CD4-positive, CD25-positive, alpha-beta regulatory T cell (primary cell): ENCODE results near the gene ASAP2. TPM values are rescaled to one million over a fixed set of nuclear protein-coding genes. Genes with fewer than 3 reads are reported as not detected.
"Not testable (repeated sequence)": the region's sequence is repeated elsewhere in the genome, so short reads cannot be mapped to it uniquely, and the experiment has no call there.

Experiments used
- ATAC-seq, 2 donors: fragments of 150-1000 bp; cut with Tn5 transposase; one replicate each; pipeline ENCODE4 v1.10.0; 2021; ENCODE audit warnings: low read depth in 2 of 2, moderate number of reproducible peaks in 2 of 2, moderate library complexity in 1 of 2
- DNase-seq, 3 donors: peaks; one replicate each; pipeline versions ENCODE4 v3.0.0 to v3.0.0-alpha.2; 2012 to 2022; ENCODE audit warnings: mixed read lengths in 1 of 3
- H3K27ac ChIP-seq: one replicate; pipeline ENCODE4 v1.7.0; 2013; ENCODE audit warnings: mild to moderate bottlenecking, low read length; ENCODE audit not compliant: insufficient read depth, poor library complexity, severe bottlenecking
- H3K27me3 ChIP-seq: one replicate; pipeline ENCODE4 v1.7.0; 2013; ENCODE audit warnings: low read length; ENCODE audit not compliant: control insufficient read depth, insufficient read depth
- H3K36me3 ChIP-seq: one replicate; pipeline ENCODE4 v1.7.0; 2013; ENCODE audit warnings: mild to moderate bottlenecking, low read length, moderate library complexity; ENCODE audit not compliant: control insufficient read depth, insufficient read depth
- H3K4me1 ChIP-seq: 2 replicates; pipeline ENCODE4 v1.7.0; 2013; ENCODE audit warnings: mild to moderate bottlenecking, low read length; ENCODE audit not compliant: insufficient read depth, control insufficient read depth, poor library complexity, severe bottlenecking
- H3K4me3 ChIP-seq: one replicate; pipeline ENCODE4 v1.7.0; 2013; ENCODE audit warnings: low read depth, mild to moderate bottlenecking, low read length, moderate library complexity
- H3K9me3 ChIP-seq, 2 experiments: 1 replicate in 1 of 2; 2 replicates in 1 of 2; pipeline ENCODE4 v1.7.0; 2013; ENCODE audit warnings: low read length in 2 of 2, mild to moderate bottlenecking in 1 of 2, moderate library complexity in 1 of 2; ENCODE audit not compliant: control insufficient read depth in 2 of 2
- H3K27ac Mint-ChIP-seq, 3 donors: one replicate each; pipeline ENCODE4 v1.8.0; 2020 to 2022; ENCODE audit warnings: mild to moderate bottlenecking in 3 of 3, mixed read lengths in 3 of 3, moderate library complexity in 2 of 3
- H3K27me3 Mint-ChIP-seq: one replicate; pipeline ENCODE4 v1.8.0; 2022; ENCODE audit warnings: mild to moderate bottlenecking, mixed read lengths
- H3K36me3 Mint-ChIP-seq: one replicate; pipeline ENCODE4 v1.8.0; 2020; ENCODE audit warnings: mixed read lengths
- H3K4me1 Mint-ChIP-seq, 4 donors: one replicate each; pipeline ENCODE4 v1.8.0; 2020 to 2022; ENCODE audit warnings: mixed read lengths in 4 of 4, mild to moderate bottlenecking in 1 of 4
- H3K4me3 Mint-ChIP-seq, 4 donors: one replicate each; pipeline ENCODE4 v1.8.0; 2020 to 2022; ENCODE audit warnings: mild to moderate bottlenecking in 4 of 4, mixed read lengths in 4 of 4, moderate library complexity in 3 of 4
- H3K9me3 Mint-ChIP-seq, 7 donors: one replicate each; pipeline ENCODE4 v1.8.0; 2020 to 2022; ENCODE audit warnings: mixed read lengths in 7 of 7, mild to moderate bottlenecking in 3 of 7, moderate library complexity in 2 of 7
- polyA plus RNA-seq, 4 donors: library from polyadenylated mRNA; unstranded; fragments of 300-500 nt; fragmentation: Illumina TruSeq; gene quantifications; one replicate each; pipeline ENCODE4 v1.2.3, GENCODE V29; 2021
- total RNA-seq: library from RNA; stranded (reverse); gene quantifications from one replicate; pipeline ENCODE4 v1.2.3, GENCODE V29; 2022

ASAP2 gene
- total and polyA plus RNA-seq, 5 donors from 2014 or later: 1.5 TPM; not detected in 4

DNA sequence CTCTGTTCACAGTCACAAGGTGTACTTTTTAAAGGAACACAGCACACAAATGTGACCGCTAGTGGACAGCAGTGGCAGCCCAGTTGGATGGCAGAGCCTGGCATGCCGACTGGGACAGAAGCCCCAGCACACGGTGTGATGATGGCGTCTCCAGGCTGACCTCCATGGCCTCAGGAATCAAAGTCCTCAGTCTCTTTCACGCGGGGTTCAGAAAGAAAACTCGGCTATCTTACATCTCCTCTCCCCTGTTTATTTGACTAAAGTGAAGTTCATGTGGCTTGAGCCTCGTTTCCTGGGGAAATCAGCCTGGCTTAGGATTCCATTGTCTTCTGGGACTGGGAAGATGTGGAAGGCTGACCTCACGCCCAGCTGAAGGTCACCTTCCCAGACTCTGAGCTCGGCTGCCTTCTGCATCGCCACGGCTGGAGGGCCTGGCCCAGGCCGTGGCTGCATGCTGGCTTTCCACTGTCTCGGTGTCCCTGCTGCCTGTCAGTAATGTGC, 56.1 kb downstream of the ASAP2 start:
- Histone ChIP-seq H3K36me3 (no peaks in the 10 kb centered on the region), H3K4me3 (no peak overlapping the region), H3K27me3 (no peaks in the 10 kb centered on the region), H3K27ac (no peak overlapping the region), H3K9me3 (no peaks in the 10 kb centered on the region), H3K4me1 (no peaks in the 10 kb centered on the region)
- ATAC-seq (no peak), DNase-seq (no peak)
- Mint-ChIP-seq H3K36me3 (no peaks in the 10 kb centered on the region), H3K27ac (no peak overlapping the region), H3K4me1 (peaks cover 0 to 8% (median under 1%) of the 10 kb centered on the region in 4 donors), H3K9me3 (peaks cover 0 to 2% (median 0%) of the 10 kb centered on the region in 7 donors), H3K27me3 (peaks cover 35% of the 10 kb centered on the region), H3K4me3 (no peak overlapping the region)

GRCh38 chr2:9263428-9263827, 56.8 kb downstream of the ASAP2 start:
- DNase-seq: no peak
- Mint-ChIP-seq H3K36me3 (no peaks in the 10 kb centered on the region), H3K9me3 (peaks cover 0 to 2% (median 0%) of the 10 kb centered on the region in 7 donors), H3K4me1 (peaks cover 0 to 8% (median under 1%) of the 10 kb centered on the region in 4 donors), H3K27ac (no peak overlapping the region), H3K4me3 (no peak overlapping the region), H3K27me3 (peaks cover 35% of the 10 kb centered on the region)
- Histone ChIP-seq H3K27me3 (no peaks in the 10 kb centered on the region), H3K9me3 (no peaks in the 10 kb centered on the region), H3K27ac (no peak overlapping the region), H3K4me3 (no peak overlapping the region), H3K36me3 (no peaks in the 10 kb centered on the region), H3K4me1 (no peaks in the 10 kb centered on the region)
- ATAC-seq: no peak

DNA sequence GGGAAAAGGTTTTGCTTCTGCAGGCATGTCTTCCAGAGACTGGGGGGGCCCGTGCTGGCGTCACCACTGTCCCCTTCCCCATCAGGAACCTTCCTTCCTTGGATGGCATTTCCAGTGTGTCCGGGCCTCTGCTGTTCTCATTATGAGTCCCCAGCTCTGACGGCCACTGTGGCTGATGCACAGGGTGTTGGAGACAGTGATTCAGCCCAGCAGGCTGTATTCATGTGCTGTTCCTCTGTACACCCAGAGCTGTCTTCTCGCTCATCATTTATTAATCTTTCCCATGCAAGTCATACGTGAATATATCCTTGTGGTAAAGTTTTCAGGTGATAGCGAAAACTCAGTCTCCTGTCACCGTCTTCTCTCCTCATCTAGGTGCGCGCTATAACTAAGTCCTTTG, 57.7 kb downstream of the ASAP2 start:
- H3K4me1 ChIP-seq: no peaks in the 10 kb centered on the region
- H3K36me3 ChIP-seq: no peaks in the 10 kb centered on the region
- DNase-seq: no peak
- Mint-ChIP-seq H3K4me1 (peaks cover 0 to 8% (median under 1%) of the 10 kb centered on the region in 4 donors), H3K4me3 (no peak overlapping the region), H3K9me3 (peaks cover 0 to 2% (median 0%) of the 10 kb centered on the region in 7 donors), H3K27ac (no peak overlapping the region), H3K36me3 (no peaks in the 10 kb centered on the region), H3K27me3 (peaks cover 30% of the 10 kb centered on the region)
- no peaks in the 10 kb centered on the region for H3K27me3 ChIP-seq
- H3K4me3 ChIP-seq: no peak overlapping the region
- no peaks in the 10 kb centered on the region for H3K9me3 ChIP-seq
- ATAC-seq: no peak
- no peak overlapping the region for H3K27ac ChIP-seq

GRCh38 chr2:9266711-9267110, 60.1 kb downstream of the ASAP2 start:
- H3K9me3 Mint-ChIP-seq: peaks cover 0 to 2% (median 0%) of the 10 kb centered on the region in 7 donors
- H3K27me3 Mint-ChIP-seq: peaks cover 27% of the 10 kb centered on the region
- Histone ChIP-seq H3K9me3 (no peaks in the 10 kb centered on the region), H3K4me3 (no peak overlapping the region), H3K27me3 (no peaks in the 10 kb centered on the region), H3K36me3 (no peaks in the 10 kb centered on the region), H3K27ac (no peak overlapping the region), H3K4me1 (no peaks in the 10 kb centered on the region)
- ATAC-seq: no peak
- no peaks in the 10 kb centered on the region for H3K36me3 Mint-ChIP-seq
- no peak overlapping the region for H3K27ac Mint-ChIP-seq
- no peak for DNase-seq
- peak overlapping the region in 1 of 4 donors; percentile 88 for H3K4me3 Mint-ChIP-seq
- peaks cover 0 to 8% (median under 1%) of the 10 kb centered on the region in 4 donors for H3K4me1 Mint-ChIP-seq

DNA sequence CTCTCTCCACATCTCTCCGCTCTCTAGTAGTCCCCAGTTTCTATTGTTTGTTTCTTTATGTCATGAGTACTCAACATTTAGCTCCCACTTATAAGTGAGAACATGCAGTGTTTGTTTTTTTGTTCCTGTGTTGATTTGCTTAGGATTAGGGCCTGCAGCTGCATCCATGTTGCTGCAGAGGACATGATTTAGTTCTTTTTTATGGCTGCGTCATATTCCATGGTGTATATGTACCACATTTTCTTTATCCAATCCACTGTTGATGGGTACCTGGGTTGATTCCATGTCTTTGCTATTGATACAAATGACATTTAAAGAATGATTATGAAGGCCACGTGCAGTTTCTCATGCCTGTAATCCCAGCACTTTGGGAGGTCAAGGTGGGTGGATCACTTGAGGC, 60.7 kb downstream of the ASAP2 start:
- not testable (repeated sequence) for H3K9me3 Mint-ChIP-seq, H3K4me3 ChIP-seq, H3K27ac Mint-ChIP-seq, H3K9me3 ChIP-seq, DNase-seq, H3K36me3 Mint-ChIP-seq, H3K27me3 ChIP-seq, H3K4me1 Mint-ChIP-seq, ATAC-seq, H3K4me3 Mint-ChIP-seq, H3K36me3 ChIP-seq, H3K4me1 ChIP-seq, H3K27ac ChIP-seq
- H3K27me3 Mint-ChIP-seq: peaks cover 24% of the 10 kb centered on the region

GRCh38 chr2:9268301-9269080, 61.9 kb downstream of the ASAP2 start:
- no peak overlapping the region for H3K27ac Mint-ChIP-seq
- H3K9me3 Mint-ChIP-seq: peaks cover 0 to 5% (median 2%) of the 10 kb centered on the region in 7 donors
- H3K9me3 ChIP-seq: no peaks in the 10 kb centered on the region
- H3K36me3 Mint-ChIP-seq: no peaks in the 10 kb centered on the region
- peaks cover 25% of the 10 kb centered on the region for H3K27me3 Mint-ChIP-seq
- H3K4me1 ChIP-seq: no peaks in the 10 kb centered on the region
- ATAC-seq (no peak), DNase-seq (no peak)
- peaks cover 0 to 5% (median under 1%) of the 10 kb centered on the region in 4 donors for H3K4me1 Mint-ChIP-seq
- H3K4me3 ChIP-seq: no peak overlapping the region
- H3K27ac ChIP-seq: no peak overlapping the region
- no peak overlapping the region for H3K4me3 Mint-ChIP-seq
- no peaks in the 10 kb centered on the region for H3K27me3 ChIP-seq
- no peaks in the 10 kb centered on the region for H3K36me3 ChIP-seq

DNA sequence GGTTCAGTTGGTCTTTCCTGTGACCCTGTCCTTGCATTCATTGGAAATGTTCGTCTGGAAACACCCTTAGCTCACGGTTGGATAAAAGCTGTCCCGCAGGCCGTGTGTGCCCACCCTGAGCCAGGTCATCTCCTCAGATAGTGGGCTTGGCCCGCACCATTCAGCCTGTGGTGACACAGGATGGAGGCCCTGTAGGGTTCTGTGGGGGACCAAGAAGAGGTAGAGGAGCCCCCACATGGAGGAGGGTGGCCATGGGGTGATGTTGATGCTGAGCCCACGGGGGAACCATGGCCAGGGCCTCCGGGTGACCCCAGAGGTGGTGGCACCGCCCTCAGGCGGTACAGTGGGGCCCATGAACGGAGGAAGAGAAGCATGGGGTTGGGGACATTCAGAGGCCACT, 62.7 kb downstream of the ASAP2 start:
- Mint-ChIP-seq H3K4me1 (peaks cover 0 to 2% (median 0%) of the 10 kb centered on the region in 4 donors), H3K4me3 (no peak overlapping the region), H3K9me3 (peaks cover 0 to 5% (median 2%) of the 10 kb centered on the region in 7 donors), H3K27me3 (peaks cover 30% of the 10 kb centered on the region), H3K27ac (peak overlapping the region in 1 of 3 donors; percentile 27), H3K36me3 (no peaks in the 10 kb centered on the region)
- DNase-seq (no peak), ATAC-seq (no peak)
- no peak overlapping the region for H3K27ac ChIP-seq
- H3K36me3 ChIP-seq: no peaks in the 10 kb centered on the region
- no peaks in the 10 kb centered on the region for H3K27me3 ChIP-seq
- H3K9me3 ChIP-seq: no peaks in the 10 kb centered on the region
- no peak overlapping the region for H3K4me3 ChIP-seq
- no peaks in the 10 kb centered on the region for H3K4me1 ChIP-seq
